Transverse colon (tissue), 4 donors: Measurements from ENCODE around the gene PPP1R15A. TPM values are rescaled to one million over a fixed set of nuclear protein-coding genes. Genes with fewer than 3 reads are reported as not detected.
"Not testable (repeated sequence)": the region's sequence is repeated elsewhere in the genome, so short reads cannot be mapped to it uniquely, and the experiment has no call there.

ENCODE experiments used
- DNase-seq: peaks from one replicate; pipeline ENCODE4 v3.0.0-alpha.2; 2019
- H3K27ac ChIP-seq, 4 donors: fragments of 200-600 bp; sonication (generic); 2 replicates each; pipeline ENCODE4 v1.5.1; 2016 to 2018; ENCODE audit warnings: inconsistent platforms in 4 of 4
- H3K27me3 ChIP-seq: fragments of 200-600 bp; sonication (generic); 2 replicates; pipeline ENCODE4 v1.5.1; 2017; ENCODE audit warnings: inconsistent platforms
- H3K36me3 ChIP-seq, 4 donors: fragments of 200-600 bp; sonication (generic); 2 replicates each; pipeline ENCODE4 v1.5.1; 2017 to 2019; ENCODE audit warnings: inconsistent platforms in 4 of 4
- H3K4me1 ChIP-seq, 4 donors: fragments of 200-600 bp; sonication (generic); 2 replicates each; pipeline ENCODE4 v1.5.1; 2017 to 2020; ENCODE audit warnings: inconsistent platforms in 4 of 4
- H3K4me3 ChIP-seq, 4 donors: fragments of 200-600 bp; sonication (generic); 1 replicate in 1 of 4; 2 replicates in 3 of 4; pipeline versions ENCODE4 v1.5.1 to v1.6.1; 2017 to 2019; ENCODE audit warnings: inconsistent platforms in 4 of 4
- H3K9me3 ChIP-seq, 2 donors: fragments of 200-600 bp; sonication (generic); 2 replicates each; pipeline ENCODE4 v1.5.1; 2017 to 2019; ENCODE audit warnings: inconsistent platforms in 2 of 2
- EP300 ChIP-seq: sonication (generic); formaldehyde crosslinking; IDR thresholded peaks from one replicate; pipeline ENCODE4 v1.6.1; 2017; ENCODE audit warnings: antibody characterized with exemption, low read depth
- POLR2A ChIP-seq: fragments of 450-650 bp; IDR thresholded peaks from one replicate; pipeline ENCODE4 v1.6.1; 2016; ENCODE audit warnings: antibody characterized with exemption, mild to moderate bottlenecking, moderate library complexity
- POLR2AphosphoS5 ChIP-seq, 3 donors: sonication (generic); formaldehyde crosslinking; IDR thresholded peaks; one replicate each; pipeline ENCODE4 v1.6.1; 2016; ENCODE audit warnings: antibody characterized with exemption in 3 of 3
- WGBS, 2 donors: methylation state at CpG; one replicate each; pipeline ENCODE4 v1.1.5; 2018; ENCODE audit warnings: low coverage in 1 of 2; 5-methylcytosine and 5-hydroxymethylcytosine counted together
- in situ Hi-C, 4 donors: fragments of 200-750 bp; cut with MboI; loops; one replicate each; pipeline versions ENCODE4 v1.15.0 to v1.15.1; 2017; ENCODE audit warnings: low sequenced_read_pairs in 3 of 4, low pct_ligation_motif_present in 1 of 4, low pct_unique_long_range_greater_than_20kb in 1 of 4
- intact Hi-C: fragments of 100-400 bp; cut with DNase I; formaldehyde crosslinking; loops from one replicate; pipeline ENCODE4 v1.15.1; 2023; ENCODE audit warnings: low total_unique reads
- total RNA-seq, 4 donors: library from RNA; depleted of rRNA; stranded (reverse); fragments of >200 nt; gene quantifications; one replicate each; pipeline ENCODE4 v1.1.0, GENCODE V29; 2016
- TF ChIP-seq, protein P1 (sequence below), 5 experiments: fragments of 200-600 bp in 3 of 5; fragments of 450-650 bp in 2 of 5; sonication (generic) in 3 of 5; IDR thresholded peaks; 1 replicate in 2 of 5; 2 replicates in 3 of 5; pipeline ENCODE4 v1.5.1; 2016 to 2017; ENCODE audit warnings: antibody characterized with exemption in 5 of 5, inconsistent platforms in 3 of 5, mild to moderate bottlenecking in 2 of 5, moderate library complexity in 1 of 5

The PPP1R15A gene
- total RNA-seq, 4 donors from 2014 or later: 49.4 to 109 (median 69.5) TPM

DNA sequence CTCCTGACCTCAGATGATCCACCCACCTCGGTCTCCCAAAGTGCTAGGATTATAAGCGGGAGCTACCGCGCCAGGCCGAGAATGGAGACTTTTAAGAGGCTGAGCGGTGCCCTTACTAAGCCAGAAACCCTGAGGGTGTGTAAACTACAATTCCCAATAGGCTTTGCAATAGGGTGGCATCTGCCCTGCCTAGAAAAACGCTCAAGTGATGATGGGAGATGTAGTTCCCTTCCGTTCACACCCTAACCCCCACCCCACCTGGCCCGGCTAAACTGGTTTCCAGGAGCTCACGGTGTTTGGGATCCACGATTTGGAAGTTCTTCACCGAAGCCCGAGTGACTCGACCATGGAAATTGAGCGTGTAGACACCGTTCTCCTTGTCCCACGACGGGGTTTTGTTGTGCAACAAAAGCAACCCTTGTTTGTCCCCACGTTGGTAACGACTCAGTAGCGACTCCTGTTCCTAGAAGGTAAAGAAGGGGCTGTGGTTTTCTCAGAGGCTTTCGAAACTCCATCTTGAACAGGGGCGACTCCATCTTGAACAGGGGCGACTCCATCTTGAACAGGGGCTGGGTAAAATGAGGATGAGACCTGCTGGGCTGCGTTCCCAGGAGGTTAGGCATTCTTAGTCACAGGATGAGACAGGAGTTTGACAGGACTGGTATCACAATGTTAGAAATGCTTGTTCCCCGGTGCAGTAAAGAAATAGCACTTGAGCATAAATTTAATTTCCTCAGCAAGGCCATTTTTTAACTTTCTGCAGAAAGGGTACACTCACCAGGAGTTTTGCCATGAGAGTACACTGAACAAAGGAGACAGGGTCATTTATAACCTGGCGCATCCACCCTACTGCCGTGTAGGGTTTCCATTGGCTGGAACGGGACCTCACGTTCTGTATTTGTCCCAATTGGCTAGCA lies 9.8 kb downstream of the PPP1R15A start:
- no peaks in the 10 kb centered on the region for H3K27me3 ChIP-seq
- H3K27ac ChIP-seq: peak overlapping the region in 1 of 4 donors; percentile 12
- WGBS, 2 donors: 87 to 92% methylated on average over 7 to 30 of the region's 30 CpGs
- H3K9me3 ChIP-seq: no peaks in the 10 kb centered on the region
- TF ChIP-seq, protein P1, sequence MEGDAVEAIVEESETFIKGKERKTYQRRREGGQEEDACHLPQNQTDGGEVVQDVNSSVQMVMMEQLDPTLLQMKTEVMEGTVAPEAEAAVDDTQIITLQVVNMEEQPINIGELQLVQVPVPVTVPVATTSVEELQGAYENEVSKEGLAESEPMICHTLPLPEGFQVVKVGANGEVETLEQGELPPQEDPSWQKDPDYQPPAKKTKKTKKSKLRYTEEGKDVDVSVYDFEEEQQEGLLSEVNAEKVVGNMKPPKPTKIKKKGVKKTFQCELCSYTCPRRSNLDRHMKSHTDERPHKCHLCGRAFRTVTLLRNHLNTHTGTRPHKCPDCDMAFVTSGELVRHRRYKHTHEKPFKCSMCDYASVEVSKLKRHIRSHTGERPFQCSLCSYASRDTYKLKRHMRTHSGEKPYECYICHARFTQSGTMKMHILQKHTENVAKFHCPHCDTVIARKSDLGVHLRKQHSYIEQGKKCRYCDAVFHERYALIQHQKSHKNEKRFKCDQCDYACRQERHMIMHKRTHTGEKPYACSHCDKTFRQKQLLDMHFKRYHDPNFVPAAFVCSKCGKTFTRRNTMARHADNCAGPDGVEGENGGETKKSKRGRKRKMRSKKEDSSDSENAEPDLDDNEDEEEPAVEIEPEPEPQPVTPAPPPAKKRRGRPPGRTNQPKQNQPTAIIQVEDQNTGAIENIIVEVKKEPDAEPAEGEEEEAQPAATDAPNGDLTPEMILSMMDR (IDR thresholded peaks at IDR 0.05): no peak
- TF ChIP-seq POLR2AphosphoS5 (IDR thresholded peaks at IDR 0.05): no peak
- no peak for TF ChIP-seq EP300
- TF ChIP-seq POLR2A: no peak
- no peak for DNase-seq
- H3K4me1 ChIP-seq: peaks cover 0 to 8% (median 0%) of the 10 kb centered on the region in 4 donors
- H3K36me3 ChIP-seq: peaks cover 0 to 4% (median 0%) of the 10 kb centered on the region in 4 donors
- in situ Hi-C loops: no loop called here
- H3K4me3 ChIP-seq: no peak overlapping the region
- intact Hi-C loops: no loop called here

DNA sequence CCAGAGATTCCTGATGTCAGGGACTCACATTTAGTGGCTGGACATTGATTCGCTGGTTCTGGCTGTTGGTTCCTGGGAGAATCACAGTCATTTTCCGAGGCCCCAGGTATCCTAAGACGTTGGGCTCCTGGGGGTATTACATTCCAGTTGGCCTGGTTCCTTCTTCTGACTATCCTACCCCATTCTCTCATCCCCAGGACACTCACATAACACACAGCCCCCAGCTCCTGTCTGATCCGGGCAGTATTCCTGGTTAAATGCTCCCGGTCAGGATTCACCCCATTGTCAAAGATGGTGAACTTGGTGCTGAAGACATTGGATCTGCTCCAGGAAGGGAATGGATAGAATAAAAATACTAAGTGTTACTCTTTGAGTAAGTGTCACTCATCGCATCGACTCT lies 11.5 kb downstream of the PPP1R15A start:
- Histone ChIP-seq H3K27me3 (no peaks in the 10 kb centered on the region), H3K9me3 (no peaks in the 10 kb centered on the region), H3K27ac (no peak overlapping the region), H3K36me3 (peaks cover 0 to 4% (median 0%) of the 10 kb centered on the region in 4 donors), H3K4me3 (no peak overlapping the region), H3K4me1 (no peaks in the 10 kb centered on the region)
- no peak for DNase-seq
- in situ Hi-C loops (no loop called here), intact Hi-C loops (no loop called here)
- WGBS, 2 donors: 92 to 94% methylated on average over 5 to 7 of the region's 7 CpGs
- TF ChIP-seq POLR2AphosphoS5 (IDR thresholded peaks at IDR 0.05) (no peak), POLR2A (no peak)

DNA sequence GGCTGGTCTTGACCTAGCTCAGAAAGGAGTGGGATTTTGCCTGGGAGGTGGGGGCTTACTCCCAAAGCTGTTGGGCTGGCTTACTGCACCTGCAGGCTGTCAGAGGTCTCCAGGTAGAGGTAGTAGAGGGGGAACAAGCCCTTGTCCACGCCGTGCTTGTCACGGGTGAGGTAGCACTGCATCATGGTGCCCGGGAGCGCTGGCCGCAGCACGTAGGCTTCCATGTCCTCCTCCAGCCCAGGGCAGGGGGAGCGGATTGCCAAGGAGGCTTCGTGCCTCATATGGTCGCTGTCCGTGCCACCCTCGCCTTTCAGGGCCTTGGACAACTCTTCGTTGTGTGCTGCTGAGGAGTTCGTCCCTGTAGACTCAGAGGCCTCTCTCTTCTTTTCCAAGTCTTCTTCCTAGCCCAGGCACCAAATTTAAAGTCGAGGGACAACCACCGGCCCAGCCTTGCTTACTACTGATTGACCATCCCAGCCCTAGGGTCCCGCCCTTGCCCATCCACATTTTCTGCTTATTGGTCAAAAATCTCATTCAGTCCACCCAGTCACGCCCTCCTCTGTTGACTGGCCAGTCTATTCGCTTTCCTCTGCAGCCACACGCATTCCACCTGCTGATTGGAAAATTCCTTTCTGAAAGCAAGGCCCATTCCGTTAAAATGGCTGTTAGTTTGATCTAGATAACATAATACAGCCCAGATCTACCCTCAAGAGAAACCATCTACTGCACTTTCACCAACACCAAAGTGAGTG lies 15.8 kb downstream of the PPP1R15A start:
- H3K4me1 ChIP-seq: peaks cover 0 to 5% (median 2%) of the 10 kb centered on the region in 4 donors
- H3K36me3 ChIP-seq: no peaks in the 10 kb centered on the region
- TF ChIP-seq EP300 (no peak), POLR2A (no peak), POLR2AphosphoS5 (IDR thresholded peaks at IDR 0.05) (no peak)
- TF ChIP-seq, protein P1 (IDR thresholded peaks at IDR 0.05): no peak
- intact Hi-C loops: no loop called here
- in situ Hi-C loops: no loop called here
- no peak overlapping the region for H3K4me3 ChIP-seq
- 77 to 96% methylated on average over 4 to 21 of the region's 21 CpGs for WGBS, 2 donors
- H3K27me3 ChIP-seq: no peaks in the 10 kb centered on the region
- H3K27ac ChIP-seq: no peak overlapping the region
- H3K9me3 ChIP-seq: no peaks in the 10 kb centered on the region
- no peak for DNase-seq

DNA sequence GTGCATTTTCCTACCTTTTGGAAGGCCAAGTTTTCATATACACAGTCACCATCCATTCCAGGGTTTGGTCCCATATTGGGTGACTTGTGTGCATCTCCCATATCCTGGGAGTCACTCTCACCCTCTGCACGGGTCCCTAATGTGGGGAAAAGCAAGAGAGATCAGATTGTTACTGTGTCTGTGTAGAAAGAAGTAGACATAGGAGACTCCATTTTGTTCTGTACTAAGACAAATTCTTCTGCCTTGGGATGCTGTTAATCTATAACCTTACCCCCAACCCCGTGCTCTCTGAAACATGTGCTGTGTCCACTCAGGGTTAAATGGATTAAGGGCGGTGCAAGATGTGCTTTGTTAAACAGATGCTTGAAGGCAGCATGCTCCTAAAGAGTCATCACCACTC lies 17.3 kb downstream of the PPP1R15A start:
- 52% methylated on average over 3 of the region's 3 CpGs; no CpG with 5 or more reads in 1 of the 2 donors for WGBS, 2 donors
- H3K36me3 ChIP-seq, DNase-seq, in situ Hi-C loops, H3K4me1 ChIP-seq, H3K9me3 ChIP-seq, intact Hi-C loops, H3K27me3 ChIP-seq, H3K4me3 ChIP-seq, H3K27ac ChIP-seq: not testable (repeated sequence)

DNA sequence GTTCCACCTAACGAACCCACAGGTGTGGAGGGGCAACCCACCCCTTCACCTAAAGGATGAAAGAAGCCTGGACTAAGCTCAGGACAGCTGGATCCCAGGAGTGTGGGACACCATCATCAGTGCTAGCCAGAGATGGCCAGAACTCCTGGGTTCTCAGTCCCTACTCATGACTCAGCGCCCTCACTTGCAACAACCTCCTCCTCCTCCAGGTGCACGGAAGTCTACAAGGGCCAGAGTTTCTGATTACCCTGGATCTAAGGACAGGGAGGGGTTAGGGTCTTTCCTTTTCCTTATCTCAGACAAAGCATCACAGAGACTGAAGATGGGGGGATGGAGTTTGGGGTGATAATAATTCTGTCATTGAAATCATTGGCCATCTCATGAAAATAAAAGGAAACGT lies 18.3 kb downstream of the PPP1R15A start:
- no peaks in the 10 kb centered on the region for H3K36me3 ChIP-seq
- WGBS, 2 donors: 84 to 92% methylated on average over 2 to 4 of the region's 4 CpGs
- no peak for DNase-seq
- peaks cover 0 to 9% (median 4%) of the 10 kb centered on the region in 4 donors for H3K4me1 ChIP-seq
- TF ChIP-seq EP300 (no peak), POLR2A (no peak), POLR2AphosphoS5 (IDR thresholded peaks at IDR 0.05) (no peak)
- TF ChIP-seq, protein P1 (IDR thresholded peaks at IDR 0.05): no peak
- no peak overlapping the region for H3K27ac ChIP-seq
- in situ Hi-C loops: no loop called here
- H3K9me3 ChIP-seq: no peaks in the 10 kb centered on the region
- no peaks in the 10 kb centered on the region for H3K27me3 ChIP-seq
- intact Hi-C loops: no loop called here
- H3K4me3 ChIP-seq: no peak overlapping the region
